Calu3 (cell line): Measurements from ENCODE around the gene ZNF611. TPM values are rescaled to one million over a fixed set of nuclear protein-coding genes. Genes with fewer than 3 reads are reported as not detected.

Experiments
- BruUV-seq: library from RNA; stranded (reverse); fragments of 400-500 nt; replicated peaks from 2 replicates; lab custom pipeline; 2021; lab: Mats Ljungman, UMichigan
- CTCF ChIA-PET: fragments of 300-600 bp; sonication (Branson Sonifier 250); formaldehyde crosslinking; loops from one replicate; lab custom pipeline; 2022; ENCODE audit warnings: antibody characterized with exemption; lab: Charles Lee
- DNase-seq: peaks from one replicate; pipeline ENCODE4 v3.0.0; 2022
- H3K27ac Mint-ChIP-seq: one replicate; pipeline ENCODE4 v1.8.0; 2022; ENCODE audit warnings: mixed read lengths; ENCODE audit not compliant: unreplicated experiment
- H3K27me3 Mint-ChIP-seq: one replicate; pipeline ENCODE4 v1.8.0; 2022; ENCODE audit warnings: mixed read lengths; ENCODE audit not compliant: unreplicated experiment
- H3K36me3 Mint-ChIP-seq: one replicate; pipeline ENCODE4 v1.8.0; 2022; ENCODE audit warnings: mild to moderate bottlenecking, moderate library complexity, mixed read lengths; ENCODE audit not compliant: insufficient read depth, unreplicated experiment
- H3K4me1 Mint-ChIP-seq: one replicate; pipeline ENCODE4 v1.8.0; 2022; ENCODE audit warnings: mild to moderate bottlenecking, low read depth, mixed read lengths; ENCODE audit not compliant: unreplicated experiment
- H3K4me3 Mint-ChIP-seq: one replicate; pipeline ENCODE4 v1.8.0; 2022; ENCODE audit warnings: mild to moderate bottlenecking, low read depth, moderate library complexity, mixed read lengths; ENCODE audit not compliant: unreplicated experiment
- H3K9me3 Mint-ChIP-seq: one replicate; pipeline ENCODE4 v1.8.0; 2022; ENCODE audit warnings: low read depth, mixed read lengths; ENCODE audit not compliant: unreplicated experiment
- intact Hi-C: fragments of 100-400 bp; cut with micrococcal nuclease; formaldehyde crosslinking; loops from one replicate; pipeline ENCODE4 v1.10.0; 2022; ENCODE audit not compliant: unreplicated experiment
- total RNA-seq: library from RNA; stranded (reverse); gene quantifications from 2 replicates; pipeline ENCODE4 v1.2.3, GENCODE V29; 2022
- TF ChIP-seq, protein P1 (sequence below): fragments of 200-600 bp; IDR thresholded peaks from one replicate; pipeline ENCODE4 v1.8.0; 2022; ENCODE audit warnings: antibody characterized with exemption; ENCODE audit not compliant: unreplicated experiment

ZNF611 gene
- total RNA-seq, 1 experiment from 2014 or later: 19.8 TPM

GRCh38 chr19:52665529-52665928 lies 69.3 kb downstream of the ZNF611 start:
- H3K36me3 Mint-ChIP-seq: peaks cover 5% of the 10 kb centered on the region
- no peak overlapping the region for H3K27ac Mint-ChIP-seq

DNA sequence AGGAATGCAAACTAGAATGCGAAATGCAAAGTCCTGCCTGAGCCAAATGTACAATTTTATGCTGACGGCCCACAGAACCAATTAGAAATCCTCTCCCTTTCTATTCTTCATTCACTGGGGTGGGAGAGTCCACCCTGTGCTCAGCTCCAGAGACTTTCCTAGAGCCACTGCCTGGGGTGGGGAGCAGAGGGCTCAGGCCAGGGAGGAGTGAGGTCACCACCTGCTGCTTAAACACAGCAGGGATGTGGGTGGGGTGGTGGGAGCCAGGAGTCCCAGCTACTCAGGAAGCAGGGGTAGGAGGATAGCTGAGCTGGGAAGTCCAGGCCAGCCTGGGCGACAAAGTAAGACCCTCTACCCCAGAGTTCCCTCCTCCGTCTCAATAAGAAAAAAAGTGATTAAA lies 69.8 kb downstream of the ZNF611 start:
- no TSS peak for BruUV-seq
- Mint-ChIP-seq H3K4me3 (no peak overlapping the region), H3K27me3 (no peaks in the 10 kb centered on the region), H3K27ac (no peak overlapping the region), H3K4me1 (no peaks in the 10 kb centered on the region), H3K36me3 (peaks cover 2% of the 10 kb centered on the region), H3K9me3 (peaks cover 17% of the 10 kb centered on the region)
- no peak for DNase-seq
- intact Hi-C loops: no loop called here
- CTCF ChIA-PET: no interaction called here
- TF ChIP-seq, protein P1, sequence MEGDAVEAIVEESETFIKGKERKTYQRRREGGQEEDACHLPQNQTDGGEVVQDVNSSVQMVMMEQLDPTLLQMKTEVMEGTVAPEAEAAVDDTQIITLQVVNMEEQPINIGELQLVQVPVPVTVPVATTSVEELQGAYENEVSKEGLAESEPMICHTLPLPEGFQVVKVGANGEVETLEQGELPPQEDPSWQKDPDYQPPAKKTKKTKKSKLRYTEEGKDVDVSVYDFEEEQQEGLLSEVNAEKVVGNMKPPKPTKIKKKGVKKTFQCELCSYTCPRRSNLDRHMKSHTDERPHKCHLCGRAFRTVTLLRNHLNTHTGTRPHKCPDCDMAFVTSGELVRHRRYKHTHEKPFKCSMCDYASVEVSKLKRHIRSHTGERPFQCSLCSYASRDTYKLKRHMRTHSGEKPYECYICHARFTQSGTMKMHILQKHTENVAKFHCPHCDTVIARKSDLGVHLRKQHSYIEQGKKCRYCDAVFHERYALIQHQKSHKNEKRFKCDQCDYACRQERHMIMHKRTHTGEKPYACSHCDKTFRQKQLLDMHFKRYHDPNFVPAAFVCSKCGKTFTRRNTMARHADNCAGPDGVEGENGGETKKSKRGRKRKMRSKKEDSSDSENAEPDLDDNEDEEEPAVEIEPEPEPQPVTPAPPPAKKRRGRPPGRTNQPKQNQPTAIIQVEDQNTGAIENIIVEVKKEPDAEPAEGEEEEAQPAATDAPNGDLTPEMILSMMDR: no peak

More at GRCh38 chr19:52665529-52665928, 69.3 kb downstream of the ZNF611 start:
- peaks cover 19% of the 10 kb centered on the region for H3K9me3 Mint-ChIP-seq
- TF ChIP-seq, protein P1: no peak
- no peak for DNase-seq
- no peaks in the 10 kb centered on the region for H3K4me1 Mint-ChIP-seq
- H3K4me3 Mint-ChIP-seq: no peak overlapping the region
- CTCF ChIA-PET: no interaction called here
- BruUV-seq: no TSS peak
- H3K27me3 Mint-ChIP-seq: no peaks in the 10 kb centered on the region
- intact Hi-C loops: no loop called here

DNA sequence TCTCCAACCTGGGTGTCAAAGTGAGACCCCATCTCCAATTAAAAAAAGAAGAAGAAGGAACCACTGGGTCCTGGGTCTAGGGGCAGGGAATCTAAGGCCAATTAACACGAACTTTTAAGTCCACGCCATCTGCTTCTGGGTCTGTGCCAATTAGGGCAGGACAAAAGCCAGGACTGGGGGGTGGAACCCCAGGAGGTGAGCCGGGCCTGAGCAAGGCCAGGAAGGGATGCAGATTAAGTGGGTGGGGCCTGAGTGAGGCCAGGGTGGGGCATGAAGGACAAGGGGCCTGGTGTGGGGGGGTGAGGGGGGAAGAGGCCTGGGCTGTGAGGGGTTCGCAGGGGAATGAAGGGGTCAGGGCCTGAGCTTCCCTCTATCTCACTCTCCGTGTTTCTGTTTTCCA lies 70.4 kb downstream of the ZNF611 start:
- Mint-ChIP-seq H3K9me3 (peaks cover 17% of the 10 kb centered on the region), H3K4me3 (no peak overlapping the region), H3K36me3 (no peaks in the 10 kb centered on the region), H3K4me1 (no peaks in the 10 kb centered on the region), H3K27me3 (no peaks in the 10 kb centered on the region), H3K27ac (no peak overlapping the region)
- CTCF ChIA-PET: interaction anchor here (0.6 kb wide), 1 partner anchor 525 kb away, joined by 3 read pairs; the partner anchor contains the start of gene ZNF616
- intact Hi-C loops: no loop called here
- BruUV-seq: no TSS peak
- TF ChIP-seq, protein P1: no peak
- no peak for DNase-seq

DNA sequence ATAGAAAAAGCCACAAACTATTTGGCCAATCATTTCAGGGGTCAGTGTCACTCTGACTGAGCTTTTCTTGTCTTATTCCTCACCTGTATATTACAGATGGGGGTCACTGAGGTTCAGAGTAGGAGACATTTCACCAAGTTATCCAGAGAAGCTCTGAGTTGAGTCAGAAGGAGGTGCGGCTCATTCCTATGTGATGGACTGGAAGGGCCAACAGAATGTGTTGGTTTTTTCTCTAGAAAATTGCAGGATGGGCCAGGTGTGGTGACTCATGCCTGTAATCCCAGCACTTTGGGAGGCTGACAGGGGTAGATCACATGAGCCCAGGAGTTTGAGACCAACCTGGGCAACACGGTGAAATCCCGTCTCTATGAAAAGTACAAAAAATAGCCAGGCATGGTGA lies 72.2 kb downstream of the ZNF611 start:
- intact Hi-C loops: no loop called here
- H3K4me3 Mint-ChIP-seq: no peak overlapping the region
- no peak overlapping the region for H3K27ac Mint-ChIP-seq
- no peaks in the 10 kb centered on the region for H3K4me1 Mint-ChIP-seq
- TF ChIP-seq, protein P1: no peak
- CTCF ChIA-PET: interaction anchor here (0.5 kb wide), 1 partner anchor 369 kb away, joined by 4 read pairs; no protein-coding TSS in a partner anchor
- BruUV-seq: no TSS peak
- DNase-seq: no peak
- no peaks in the 10 kb centered on the region for H3K36me3 Mint-ChIP-seq
- H3K9me3 Mint-ChIP-seq: peaks cover 24% of the 10 kb centered on the region
- H3K27me3 Mint-ChIP-seq: no peaks in the 10 kb centered on the region
